Astrocyte of the cerebellum (primary cell): ENCODE results near the gene CSRP1.
"Not testable (repeated sequence)": the region's sequence is repeated elsewhere in the genome, so short reads cannot be mapped to it uniquely, and the experiment has no call there.

Source experiments
- DNase-seq: peaks from one replicate; pipeline ENCODE4 v3.0.0-alpha.2; 2011; ENCODE audit warnings: low read depth
- H3K4me3 ChIP-seq: 2 replicates; pipeline ENCODE4 v1.5.1; 2011; ENCODE audit warnings: mild to moderate bottlenecking, low read depth, low read length, moderate library complexity
- CTCF ChIP-seq: IDR thresholded peaks from 2 replicates; pipeline ENCODE4 v1.5.1; 2012; ENCODE audit warnings: low read length, low read depth, moderate library complexity, mild to moderate bottlenecking; ENCODE audit errors: missing control alignments
- in situ Hi-C: cut with HindIII; loops from 2 replicates; pipeline ENCODE4 v1.10.0; 2017; ENCODE audit warnings: low sequenced_read_pairs

Gene CSRP1

GRCh38 chr1:201479201-201479730, 27.7 kb downstream of the CSRP1 start:
- no peak for DNase-seq
- no peak overlapping the region for H3K4me3 ChIP-seq
- no peak for TF ChIP-seq CTCF
- in situ Hi-C loops: loop anchor here (5.0 kb wide), 1 partner anchor 38 kb away; no protein-coding TSS in a partner anchor

GRCh38 chr1:201478666-201479065, 28.3 kb downstream of the CSRP1 start:
- in situ Hi-C loops: loop anchor here (5.0 kb wide), 1 partner anchor 39 kb away; no protein-coding TSS in a partner anchor
- DNase-seq, H3K4me3 ChIP-seq: not testable (repeated sequence)

- no peak for DNase-seq
Measured at GRCh38 chr1:201476670-201477344, 30.1 kb downstream of the CSRP1 start.

GRCh38 chr1:201475915-201476669, 30.8 kb downstream of the CSRP1 start:
- in situ Hi-C loops: loop anchor here (5.0 kb wide), 1 partner anchor 41 kb away; no protein-coding TSS in a partner anchor
- DNase-seq: no peak
- no peak overlapping the region for H3K4me3 ChIP-seq
- TF ChIP-seq CTCF: no peak

More at GRCh38 chr1:201476670-201477344, 30.1 kb downstream of the CSRP1 start:
- in situ Hi-C loops: loop anchor here (5.0 kb wide), 1 partner anchor 40 kb away; no protein-coding TSS in a partner anchor
- no peak for TF ChIP-seq CTCF
- no peak overlapping the region for H3K4me3 ChIP-seq

GRCh38 chr1:201475130-201475529, 31.8 kb downstream of the CSRP1 start:
- DNase-seq: no peak
- in situ Hi-C loops: loop anchor here (5.0 kb wide), 1 partner anchor 42 kb away; no protein-coding TSS in a partner anchor
- TF ChIP-seq CTCF: no peak
- H3K4me3 ChIP-seq: no peak overlapping the region

GRCh38 chr1:201473296-201473695, 33.6 kb downstream of the CSRP1 start:
- in situ Hi-C loops: no loop called here
- no peak for DNase-seq
- H3K4me3 ChIP-seq: no peak overlapping the region
- no peak for TF ChIP-seq CTCF

- in situ Hi-C loops: not testable (repeated sequence)
Measured at GRCh38 chr1:201472321-201472720, 34.6 kb downstream of the CSRP1 start.

More at GRCh38 chr1:201472321-201472720, 34.6 kb downstream of the CSRP1 start:
- DNase-seq, H3K4me3 ChIP-seq: not testable (repeated sequence)
